ENCODE results near the gene SPRED2.
A peak's percentile ranks its signal among the peaks of the same experiment; 100 is the strongest.

The SPRED2 gene

DNA sequence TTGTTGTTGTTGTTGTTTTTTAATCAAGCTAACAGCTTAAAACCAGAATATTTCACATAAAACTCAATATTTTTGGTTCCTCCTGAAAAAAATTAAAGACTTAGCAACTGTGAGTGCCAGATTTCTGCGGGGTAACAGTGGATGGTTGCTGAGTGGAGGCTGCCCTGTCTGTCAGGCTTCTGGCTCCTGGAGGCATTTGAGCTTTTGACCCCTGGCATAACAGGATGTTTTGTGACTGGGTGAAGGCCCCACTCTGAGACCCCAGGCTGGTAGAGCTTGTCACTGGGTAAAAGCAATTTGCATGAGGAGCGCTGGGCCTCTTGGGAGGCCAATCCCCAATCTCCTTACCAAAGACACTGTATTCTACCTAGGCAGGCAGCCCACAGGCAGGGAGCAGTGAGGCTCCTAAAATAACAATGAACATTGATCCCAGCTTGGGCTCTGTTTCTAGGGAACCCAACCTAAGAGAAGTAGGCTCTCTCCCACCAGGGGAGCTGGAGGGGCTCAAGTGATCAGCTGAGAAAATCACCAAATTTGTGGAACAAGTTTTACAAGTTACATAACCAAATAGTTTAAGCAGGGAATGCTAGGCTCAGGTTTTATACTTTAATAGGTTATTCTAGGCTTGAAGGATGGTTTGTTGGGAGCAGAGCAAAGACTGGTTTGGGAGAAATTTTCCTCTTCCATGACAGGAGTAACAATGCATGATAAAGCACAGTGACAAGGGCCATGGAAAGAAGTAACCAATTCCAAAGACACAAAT is 5.9 kb upstream of the SPRED2 start:
- no peak for DNase-seq

DNA sequence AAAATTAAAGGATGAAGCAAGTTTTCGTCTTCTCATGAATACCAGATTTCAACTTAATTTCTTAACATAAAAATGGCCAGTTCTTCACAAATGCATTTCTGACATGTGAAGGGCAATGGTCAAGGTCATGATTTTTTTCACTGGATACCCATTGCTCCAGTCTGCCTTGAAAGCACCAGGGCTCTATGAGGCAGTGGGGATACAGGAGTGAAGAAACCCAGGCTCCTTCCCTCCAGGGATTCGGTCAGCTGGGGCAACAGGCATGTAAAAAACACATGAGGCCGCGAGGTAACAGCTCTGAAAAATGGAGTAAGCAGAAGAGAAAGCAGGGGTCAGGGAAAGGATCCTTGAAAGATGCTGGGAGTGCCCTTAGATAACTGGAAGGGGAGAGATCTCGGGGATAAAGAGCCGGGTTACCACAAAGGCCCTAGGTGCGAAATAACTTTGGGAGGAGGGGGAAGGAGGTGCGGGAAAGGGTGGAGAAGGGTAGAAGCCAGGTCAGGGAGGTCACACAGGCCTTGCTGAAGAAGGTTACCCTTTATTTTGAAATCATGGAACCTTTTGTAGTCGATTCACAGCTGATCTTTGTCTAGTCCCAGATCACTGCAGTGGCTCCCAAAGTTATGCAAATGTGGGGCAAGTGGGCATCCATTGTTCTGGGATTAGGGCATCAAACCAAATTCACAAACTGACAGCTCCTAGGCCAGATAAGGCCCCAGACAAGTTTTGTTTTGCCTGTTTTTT is 5.2 kb upstream of the SPRED2 start:
- no peak for DNase-seq

DNA sequence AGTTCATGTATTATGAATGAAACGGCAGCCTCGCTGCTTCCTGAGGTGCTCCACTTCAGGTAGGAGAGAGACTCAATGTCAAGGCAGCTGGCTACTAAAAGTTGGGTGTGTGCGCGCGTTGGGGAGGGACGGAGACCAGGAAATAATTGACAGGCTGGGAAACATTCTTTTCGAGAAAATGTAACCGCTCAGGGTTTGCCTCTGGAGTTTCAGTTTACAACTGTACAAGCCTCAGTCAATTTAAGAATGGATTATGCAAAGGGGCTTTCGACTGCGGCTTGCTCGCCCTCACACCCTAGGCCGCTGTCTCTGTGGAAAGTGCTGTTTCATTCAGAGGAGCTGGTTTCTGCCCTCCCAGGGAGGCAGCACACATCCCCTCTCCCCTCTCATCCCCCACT is 4.4 kb upstream of the SPRED2 start:
- DNase-seq = peak; percentile 56

DNA sequence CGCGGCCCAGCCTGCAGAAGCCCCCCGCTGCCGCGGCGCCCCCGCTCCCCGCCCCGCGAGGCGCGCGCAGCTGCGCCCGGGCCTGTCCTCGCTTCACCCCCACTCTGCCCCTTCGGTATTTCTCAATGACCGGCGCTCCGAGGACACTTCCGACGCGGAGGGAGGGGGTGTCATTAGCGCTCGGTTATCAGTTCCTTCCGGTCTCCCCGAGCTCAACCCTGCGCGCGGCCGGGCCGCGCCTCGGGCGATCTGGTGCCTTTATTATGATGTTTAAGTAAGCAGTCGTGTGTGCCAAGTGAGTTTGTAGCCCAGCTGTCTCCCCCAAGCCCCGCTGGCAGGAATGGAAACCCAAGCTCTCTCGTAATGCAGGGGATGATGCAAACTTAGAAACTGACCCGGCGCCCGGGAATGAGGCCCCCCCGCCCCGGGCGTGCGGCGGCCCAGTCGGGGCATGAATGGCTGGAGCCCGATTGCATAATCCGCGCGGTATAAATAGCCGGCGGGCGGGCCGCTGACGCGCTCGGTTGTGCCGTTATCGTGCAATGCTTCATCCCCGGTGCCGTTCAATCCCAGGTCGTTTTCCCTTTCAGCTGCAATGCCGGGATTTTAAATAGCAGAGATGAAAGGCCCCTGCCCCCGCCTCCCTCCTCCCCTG is 3.9 kb upstream of the SPRED2 start:
- peak; percentile 44 for DNase-seq

DNA sequence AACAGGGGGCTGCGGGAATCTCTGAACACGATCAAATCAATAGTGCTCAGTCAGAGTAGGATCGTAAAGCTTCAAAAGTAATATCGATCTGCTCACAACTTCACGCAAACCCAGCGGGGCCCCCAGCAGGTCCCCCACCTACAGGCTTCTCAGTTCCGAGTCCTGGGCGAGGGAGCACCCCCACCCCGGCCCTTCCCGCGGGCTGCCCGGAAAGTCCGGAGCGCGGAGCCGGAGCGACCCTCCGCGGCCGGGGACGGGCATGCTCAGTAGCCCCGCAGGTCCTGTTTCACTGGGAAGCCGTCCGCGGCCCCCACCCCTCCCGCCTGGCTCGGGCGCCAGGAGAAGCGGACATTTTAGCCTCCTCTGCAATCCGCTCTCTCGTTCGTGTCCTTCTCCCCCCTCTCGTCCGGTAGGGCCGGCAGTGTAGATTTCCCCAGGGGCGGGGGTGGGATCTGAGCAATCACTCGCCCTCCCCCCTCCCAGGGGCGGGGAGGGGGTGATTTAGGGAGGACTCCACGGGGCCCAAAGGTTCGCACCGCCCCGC is 3.3 kb upstream of the SPRED2 start:
- DNase-seq = peak; percentile 66

DNA sequence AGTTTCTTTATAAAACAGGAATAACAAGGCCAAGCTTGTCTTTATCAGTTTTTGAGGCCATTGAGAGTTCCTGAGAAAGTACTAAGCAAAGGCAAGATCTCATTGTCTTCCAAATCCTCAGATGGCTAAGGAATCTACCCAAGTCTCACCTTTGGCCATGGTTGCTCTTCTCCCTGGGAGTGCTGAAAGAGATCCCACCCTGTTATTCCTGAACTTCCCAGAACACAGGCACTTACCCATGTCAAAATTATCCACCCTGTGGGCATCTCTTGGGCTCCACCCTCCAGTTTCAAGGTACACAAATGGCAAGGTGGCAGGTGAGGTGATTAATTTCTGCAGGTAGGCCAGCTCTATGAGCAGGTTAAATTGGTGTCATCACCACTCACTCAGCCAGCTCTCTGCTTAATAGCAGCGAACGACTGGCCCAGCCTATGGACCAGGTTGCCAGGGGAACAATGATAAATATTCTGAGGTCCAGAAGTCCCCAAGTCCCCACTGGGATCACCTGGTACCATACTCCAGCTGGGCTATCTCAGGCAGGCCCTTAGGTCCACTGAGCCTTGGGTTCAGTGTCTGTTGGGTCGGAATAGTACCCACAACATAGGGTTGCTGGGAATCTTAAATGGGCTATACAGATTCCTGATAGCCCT is 2.3 kb upstream of the SPRED2 start:
- DNase-seq = no peak

DNA sequence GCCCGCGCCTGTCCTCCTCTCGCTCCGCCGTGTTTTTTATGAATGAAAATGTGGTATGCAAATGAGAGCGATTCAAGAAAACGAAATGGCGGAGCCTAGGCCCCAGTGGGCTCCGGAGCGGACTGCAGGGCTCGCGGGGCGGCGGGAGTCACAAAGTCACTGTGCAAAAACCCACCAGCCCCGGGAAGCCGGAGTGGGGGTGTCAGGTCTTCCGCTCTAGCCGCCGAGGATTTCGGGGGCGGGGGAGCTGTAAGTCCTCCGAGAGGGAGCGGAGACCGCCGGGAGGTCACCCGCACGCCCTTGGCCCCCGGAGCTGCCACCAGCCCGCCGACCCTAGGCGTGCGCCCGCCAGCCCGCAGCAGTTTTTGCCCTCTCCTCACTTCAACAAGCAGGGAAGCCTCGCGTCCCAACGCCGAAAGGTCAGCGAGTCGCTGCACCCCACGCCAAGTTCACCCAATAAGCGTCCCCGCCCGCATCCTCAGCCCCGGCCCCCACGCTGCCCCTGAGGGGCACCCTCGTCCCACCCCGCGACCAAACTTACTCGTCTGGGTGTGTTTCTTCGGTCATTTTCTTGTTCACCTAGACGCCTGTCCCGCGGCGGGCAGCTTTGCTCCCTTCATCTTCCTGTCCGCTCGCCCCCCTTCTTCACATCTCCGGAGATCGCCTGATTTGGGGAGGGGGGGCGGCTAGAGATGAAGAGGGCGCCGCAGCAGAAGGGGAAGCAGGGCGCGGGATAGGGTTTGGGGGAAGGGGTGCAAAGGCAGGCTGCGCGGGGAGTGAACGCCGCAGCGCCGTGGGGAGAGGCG is 775 bp downstream of the SPRED2 start:
- DNase-seq = peak; percentile 54

DNA sequence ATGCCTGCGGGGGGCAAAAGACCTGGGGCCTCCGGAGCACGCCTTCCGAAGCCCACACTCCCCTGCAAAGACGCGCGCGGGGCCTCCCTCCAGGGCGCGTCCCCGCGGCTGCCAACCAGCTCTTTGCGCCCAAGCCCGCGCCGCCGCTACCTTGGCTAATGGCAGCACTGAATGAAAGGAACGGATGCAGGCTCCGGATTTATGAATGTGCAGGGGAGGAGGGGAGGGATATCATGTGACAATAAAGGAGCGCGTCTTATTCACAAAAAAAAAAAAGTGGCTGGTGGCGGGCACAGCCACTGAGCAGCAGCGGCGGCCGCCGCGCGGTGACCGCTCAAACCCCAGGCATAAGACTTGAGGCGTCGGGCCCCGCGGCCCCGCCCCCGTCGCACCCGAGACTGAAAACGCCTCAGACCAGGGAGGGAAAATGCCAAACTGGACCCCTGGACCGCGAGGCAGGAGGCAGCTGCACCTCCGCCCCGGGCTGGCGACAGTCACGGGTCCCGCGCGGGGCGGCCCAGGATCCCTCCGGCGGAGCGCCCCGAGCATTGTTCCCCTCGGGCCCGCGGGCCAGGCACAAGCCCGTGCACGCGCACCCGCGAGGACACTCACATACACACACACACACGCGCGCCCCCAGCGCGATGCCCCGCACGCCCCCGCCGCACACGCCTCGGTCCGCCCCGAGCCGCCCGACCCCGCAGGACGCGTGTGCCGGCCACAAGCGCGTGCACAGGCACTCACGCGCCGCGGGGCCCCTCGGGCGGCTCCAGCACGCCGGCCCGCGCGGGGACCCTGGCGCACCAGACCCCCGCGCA is 1.6 kb downstream of the SPRED2 start:
- DNase-seq = peak; percentile 70

DNA sequence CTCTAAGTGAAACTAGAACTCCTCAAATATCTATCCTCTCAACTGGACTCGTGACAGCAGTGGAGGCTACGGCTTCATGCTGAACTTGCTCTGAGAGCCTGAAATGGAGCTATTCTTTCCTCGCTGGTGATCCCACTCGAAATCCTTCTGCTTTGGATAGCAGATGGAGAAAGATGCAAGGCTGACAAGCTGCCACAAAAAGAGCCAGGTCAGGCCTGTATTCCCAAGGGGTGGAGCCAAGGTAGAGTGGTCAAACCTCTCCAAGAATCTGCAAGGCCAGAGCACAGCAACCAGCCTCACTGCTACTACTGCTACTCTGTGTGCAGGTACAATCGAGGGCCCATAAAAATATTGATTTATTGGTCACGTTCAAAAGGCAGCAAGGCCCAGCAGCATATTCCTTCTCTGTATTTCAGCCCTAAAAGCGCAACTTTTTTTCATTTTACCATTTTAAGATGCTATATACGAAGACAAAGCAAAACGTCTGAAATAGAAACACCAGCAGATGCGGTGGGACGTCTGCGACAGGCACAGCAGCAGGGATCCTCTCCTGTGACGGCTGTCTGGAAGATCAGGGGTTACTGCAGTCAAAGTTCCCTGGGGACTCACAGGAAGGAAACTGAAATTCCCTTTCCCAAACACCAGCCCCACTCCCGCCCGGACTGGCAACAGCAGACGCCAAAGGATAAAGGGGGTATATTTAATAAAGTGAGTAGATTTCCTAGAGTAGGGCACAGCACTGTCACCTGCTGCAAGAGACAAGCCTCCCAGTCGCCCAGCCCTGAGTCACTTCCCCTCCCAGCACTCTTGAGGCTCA is 2.4 kb downstream of the SPRED2 start:
- DNase-seq = no peak

DNA sequence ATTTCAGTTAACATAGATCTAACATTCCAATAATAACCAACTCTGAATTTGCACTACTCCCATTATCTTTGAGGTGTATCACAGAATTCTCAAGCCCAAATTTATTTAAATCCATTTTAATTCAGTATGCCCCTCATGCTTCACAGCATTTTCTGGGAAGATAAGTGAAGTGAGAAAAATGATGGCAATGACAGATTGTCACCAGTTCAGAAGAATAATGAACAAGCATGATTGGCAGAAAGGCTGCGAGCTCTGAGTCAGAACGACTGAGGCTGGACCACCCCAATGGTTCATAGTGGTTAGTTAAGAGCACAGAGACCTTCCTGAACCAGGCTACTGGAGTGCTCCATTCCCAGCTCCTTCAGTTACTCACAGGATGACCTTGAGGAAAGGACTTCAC is 4.9 kb downstream of the SPRED2 start:
- DNase-seq = no peak

DNA sequence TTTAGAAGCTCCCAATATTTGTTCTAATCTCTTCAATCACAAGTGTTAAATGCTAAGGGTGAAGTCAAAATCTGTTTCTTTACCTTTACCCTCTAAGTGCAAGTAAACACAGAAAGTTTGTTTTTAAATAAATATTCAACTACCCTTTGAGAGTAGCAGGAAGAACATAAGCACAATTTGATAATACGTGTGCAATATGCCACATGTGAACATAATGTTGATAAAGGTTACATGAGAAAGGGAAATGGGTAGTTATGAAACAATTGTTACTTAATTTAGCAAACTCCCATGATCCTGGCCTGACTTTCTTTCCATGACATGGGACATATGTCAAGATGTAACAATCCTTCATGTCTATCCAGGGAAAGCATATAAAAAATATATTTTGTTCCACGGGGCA is 7.1 kb downstream of the SPRED2 start:
- DNase-seq = no peak

DNA sequence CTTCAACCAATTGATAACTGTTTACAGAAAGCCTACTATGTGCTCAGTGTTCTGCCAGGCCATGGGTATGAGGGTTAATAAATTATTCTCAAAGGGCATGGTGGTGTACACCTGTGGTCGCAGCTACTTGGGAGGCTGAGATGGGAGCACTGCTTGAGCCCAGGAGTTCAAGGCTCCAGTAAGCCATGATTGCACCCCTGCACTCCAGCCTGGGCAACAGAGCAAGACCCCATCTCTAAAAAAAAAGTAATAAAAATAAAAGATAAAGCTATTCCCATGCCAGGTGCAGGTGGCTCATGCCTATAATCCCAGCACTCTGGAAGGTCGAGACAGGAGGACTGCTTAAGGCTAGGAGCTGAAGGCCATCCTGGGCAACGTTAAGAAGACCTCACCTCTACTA is 8.0 kb downstream of the SPRED2 start:
- DNase-seq = no peak

DNA sequence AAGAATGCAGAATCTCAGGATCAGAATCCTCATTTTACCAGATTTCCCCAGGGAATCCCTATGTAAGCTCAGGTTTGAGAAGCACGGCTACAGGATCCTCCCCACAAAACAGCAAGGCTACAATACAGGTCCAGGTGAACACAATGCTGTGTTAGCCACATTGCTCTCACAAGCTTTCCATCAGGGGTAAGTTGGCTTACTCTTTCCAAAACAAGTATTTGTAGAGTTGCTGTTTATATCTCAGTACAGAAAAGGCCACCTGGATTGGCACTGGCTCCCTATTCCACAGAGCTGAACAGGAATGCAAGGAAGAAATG is 11.0 kb downstream of the SPRED2 start:
- DNase-seq = no peak

DNA sequence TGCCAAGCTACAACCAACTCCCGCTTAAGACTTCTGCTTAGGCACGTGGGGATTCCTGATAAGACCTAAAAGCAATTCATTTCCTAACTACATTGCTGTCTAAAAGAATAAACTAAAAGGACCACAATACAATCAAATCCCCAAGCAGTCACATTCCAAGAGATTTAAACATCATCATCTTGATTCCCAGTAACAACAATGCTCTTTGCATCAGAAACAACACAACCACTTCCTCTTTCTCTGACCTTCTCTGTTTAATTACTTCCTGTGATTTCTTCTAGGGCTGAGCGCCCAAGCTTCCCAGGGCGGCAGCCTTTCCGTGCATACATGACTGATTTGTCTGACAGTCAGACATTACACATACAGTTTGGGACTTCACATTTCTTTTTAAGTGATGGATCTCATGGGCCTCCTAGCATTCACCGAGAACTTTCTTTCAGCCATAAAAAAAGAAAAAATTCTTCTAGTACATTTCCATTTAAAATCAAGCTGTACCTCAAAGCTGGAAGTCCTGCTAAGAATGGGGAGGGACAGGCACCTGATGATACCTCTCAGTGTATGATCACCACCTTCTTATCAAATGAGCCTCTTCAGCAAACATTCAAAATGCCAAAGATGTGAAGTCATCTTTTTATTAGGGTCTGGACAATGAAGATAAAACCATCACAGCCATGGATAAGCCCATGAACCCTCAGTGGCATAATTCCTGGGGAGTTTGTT is 11.5 kb downstream of the SPRED2 start:
- DNase-seq = no peak

DNA sequence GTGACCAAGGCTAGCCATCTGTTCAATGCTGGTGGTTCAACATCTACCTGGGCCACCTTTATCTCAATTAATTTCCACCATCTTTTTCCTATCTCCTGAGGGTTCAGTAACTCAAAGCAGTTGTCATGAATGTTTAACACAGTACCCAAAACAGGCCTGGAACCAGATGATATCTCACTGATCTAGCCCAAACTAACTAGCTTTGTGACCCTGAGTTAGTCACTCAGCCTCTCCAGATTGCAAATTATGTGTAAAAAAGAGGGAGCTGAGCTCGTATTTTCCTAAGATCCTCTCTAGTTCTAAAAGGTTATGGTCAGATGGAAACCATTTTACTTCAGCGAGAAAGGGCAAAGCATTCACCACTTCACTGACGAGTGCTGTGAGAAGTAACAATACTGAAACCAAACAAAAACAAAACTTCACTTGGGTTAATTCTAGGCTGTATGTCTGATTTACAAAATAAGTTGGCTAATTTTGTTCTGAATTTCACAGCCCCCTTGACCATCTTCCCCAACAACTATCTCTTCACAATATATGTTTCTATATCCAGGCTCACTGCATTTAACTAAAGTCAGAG is 14.8 kb downstream of the SPRED2 start:
- DNase-seq = no peak

DNA sequence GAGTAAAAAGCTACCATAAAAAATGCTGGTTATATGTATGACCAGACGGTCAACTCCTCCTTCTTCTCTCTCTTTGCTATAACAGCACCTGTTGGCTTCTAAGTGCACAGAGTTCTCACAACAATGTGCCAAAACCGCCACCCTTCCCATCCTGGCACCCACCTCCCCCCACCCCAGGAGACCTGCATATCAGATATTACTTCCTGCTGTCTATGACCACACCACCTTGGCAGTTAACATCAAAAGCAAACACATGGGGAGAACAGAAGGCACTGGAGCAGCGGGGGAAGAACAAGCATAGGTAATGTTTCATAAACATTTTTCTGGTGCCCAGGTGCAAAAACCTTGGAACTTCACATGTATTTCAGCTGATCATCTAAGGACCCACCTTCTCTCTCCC is 15.5 kb downstream of the SPRED2 start:
- DNase-seq = no peak

DNA sequence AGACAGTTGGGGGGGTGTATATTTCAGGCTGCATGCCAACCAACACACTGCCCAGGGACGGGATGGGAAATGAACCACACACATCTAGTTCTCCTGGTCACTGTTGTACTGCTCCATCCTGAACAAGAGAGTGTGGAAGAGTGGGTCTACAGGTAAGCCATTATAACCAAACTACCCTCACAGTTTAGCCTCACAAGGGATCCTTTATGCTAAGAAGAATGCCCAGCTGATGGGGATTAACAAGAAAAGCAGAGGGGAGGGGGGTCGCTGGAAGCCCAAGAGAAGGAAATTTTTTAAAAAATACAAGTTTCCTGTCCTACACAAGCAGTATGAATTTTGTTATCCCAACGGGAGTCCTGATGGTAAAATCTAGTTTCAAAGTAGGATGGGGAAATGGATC is 16.1 kb downstream of the SPRED2 start:
- DNase-seq = no peak

DNA sequence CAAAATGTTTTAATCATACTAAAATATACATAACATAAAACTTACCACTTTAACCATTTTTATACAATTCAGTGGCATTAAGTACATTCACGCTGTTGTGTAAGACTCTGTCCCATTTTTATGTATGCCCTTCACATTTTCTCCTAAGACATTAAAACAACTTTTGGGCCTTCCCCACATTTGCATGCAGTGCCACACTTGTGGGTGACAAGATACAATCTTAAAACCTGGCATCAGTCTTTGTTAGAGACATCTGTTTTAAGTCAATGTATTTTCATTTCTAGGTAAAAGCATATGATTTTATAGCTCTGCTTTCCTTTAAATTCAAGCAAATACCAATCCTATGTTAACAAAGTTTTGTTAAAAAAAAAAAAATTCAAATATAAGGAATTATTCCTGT is 17.3 kb downstream of the SPRED2 start:
- DNase-seq = no peak

DNA sequence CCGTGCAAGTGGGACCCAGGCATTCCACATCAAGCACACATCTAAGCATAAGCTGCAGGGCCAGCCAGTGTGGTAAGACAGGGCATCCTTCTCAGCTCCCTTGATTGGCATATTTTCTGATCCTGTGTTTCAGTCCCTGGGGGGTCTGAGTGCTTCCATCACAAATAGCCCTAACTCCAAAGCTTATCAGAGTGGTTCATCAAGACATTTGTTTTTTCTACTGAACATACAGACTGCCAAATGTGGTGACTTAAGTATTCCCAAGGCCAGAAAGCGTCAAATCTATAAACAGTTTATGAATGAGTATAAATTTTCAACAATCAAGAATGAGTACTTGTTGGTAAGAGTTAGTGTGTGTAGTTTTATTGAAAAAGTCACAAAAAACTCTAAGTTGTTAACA is 18.8 kb downstream of the SPRED2 start:
- DNase-seq = no peak

DNA sequence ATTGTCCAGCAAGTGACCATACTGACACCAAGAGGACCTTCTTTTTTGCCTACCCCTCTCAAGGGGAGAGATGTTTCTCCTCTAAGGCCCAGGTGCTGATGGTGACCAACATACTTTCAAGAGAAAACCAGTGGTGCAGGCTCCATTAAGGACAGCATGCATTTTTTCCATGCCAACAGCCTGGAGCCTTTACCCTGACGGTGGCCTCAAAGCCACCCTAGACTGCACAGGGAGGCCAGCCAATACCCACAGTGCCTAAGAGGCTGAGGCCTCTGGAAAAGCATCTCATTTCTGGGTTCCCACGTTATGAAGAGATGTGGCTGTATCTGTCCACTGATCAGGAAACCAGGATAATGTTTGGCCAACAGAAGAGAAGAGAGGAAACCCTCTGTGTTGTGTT is 19.3 kb downstream of the SPRED2 start:
- DNase-seq = no peak

Data from stimulated activated CD4-positive, alpha-beta T cell treated with anti-CD3 and anti-CD28 coated beads, Interleukin-15, amount 100 ng/mL, for 24 hours (primary cell).